AG04449 (cell line): ENCODE results near the gene ZNF280B.

ENCODE experiments used
- CTCF ChIA-PET: fragments of 350-600 bp; formaldehyde crosslinking; extraction: SDS; loops from one replicate; lab custom pipeline; 2021; ENCODE audit warnings: antibody characterized with exemption; lab: Yijun Ruan, JAX
- POLR2A ChIA-PET: fragments of 400-600, 350-600 bp; formaldehyde crosslinking; extraction: SDS; loops from one replicate; lab custom pipeline; 2020; ENCODE audit warnings: antibody characterized with exemption, inconsistent platforms; lab: Yijun Ruan, JAX
- DNase-seq: peaks from one replicate; pipeline ENCODE4 v3.0.0-alpha.2; 2010; ENCODE audit warnings: low read depth, low spot score
- H3K4me3 ChIP-seq: 2 replicates; pipeline ENCODE4 v1.5.1; 2011; ENCODE audit warnings: low read depth, mild to moderate bottlenecking, control low read depth, low read length
- TF ChIP-seq, protein P1 (sequence below): IDR thresholded peaks from one replicate; pipeline ENCODE4 v1.5.1; 2011; ENCODE audit warnings: mild to moderate bottlenecking, moderate library complexity, low read length, control low read depth, inconsistent platforms; ENCODE audit not compliant: insufficient read depth; ENCODE audit errors: missing control alignments

Gene ZNF280B

DNA sequence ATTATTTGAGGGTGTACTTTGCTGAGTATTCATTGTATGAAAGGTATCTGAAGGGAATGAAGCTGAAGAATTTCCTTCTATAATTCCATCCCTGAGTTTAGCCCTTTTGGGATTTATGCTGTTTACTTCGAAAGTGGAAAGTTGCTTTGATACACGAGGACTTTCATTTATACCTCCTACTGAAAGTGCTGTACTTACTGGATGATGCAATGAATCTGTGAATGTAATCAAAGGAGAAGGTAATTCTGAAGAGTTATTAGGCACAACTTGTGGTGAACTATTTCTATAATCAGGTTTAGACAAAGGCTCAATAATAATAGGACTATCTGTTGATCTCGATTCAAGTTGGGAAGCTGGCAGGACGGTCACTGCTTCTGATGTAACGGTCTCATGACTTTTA lies 19.8 kb downstream of the ZNF280B start:
- DNase-seq = no peak
- no peak overlapping the region for H3K4me3 ChIP-seq
- TF ChIP-seq, protein P1, sequence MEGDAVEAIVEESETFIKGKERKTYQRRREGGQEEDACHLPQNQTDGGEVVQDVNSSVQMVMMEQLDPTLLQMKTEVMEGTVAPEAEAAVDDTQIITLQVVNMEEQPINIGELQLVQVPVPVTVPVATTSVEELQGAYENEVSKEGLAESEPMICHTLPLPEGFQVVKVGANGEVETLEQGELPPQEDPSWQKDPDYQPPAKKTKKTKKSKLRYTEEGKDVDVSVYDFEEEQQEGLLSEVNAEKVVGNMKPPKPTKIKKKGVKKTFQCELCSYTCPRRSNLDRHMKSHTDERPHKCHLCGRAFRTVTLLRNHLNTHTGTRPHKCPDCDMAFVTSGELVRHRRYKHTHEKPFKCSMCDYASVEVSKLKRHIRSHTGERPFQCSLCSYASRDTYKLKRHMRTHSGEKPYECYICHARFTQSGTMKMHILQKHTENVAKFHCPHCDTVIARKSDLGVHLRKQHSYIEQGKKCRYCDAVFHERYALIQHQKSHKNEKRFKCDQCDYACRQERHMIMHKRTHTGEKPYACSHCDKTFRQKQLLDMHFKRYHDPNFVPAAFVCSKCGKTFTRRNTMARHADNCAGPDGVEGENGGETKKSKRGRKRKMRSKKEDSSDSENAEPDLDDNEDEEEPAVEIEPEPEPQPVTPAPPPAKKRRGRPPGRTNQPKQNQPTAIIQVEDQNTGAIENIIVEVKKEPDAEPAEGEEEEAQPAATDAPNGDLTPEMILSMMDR = no peak
- ChIA-PET POLR2A (no interaction called here), CTCF (interaction anchor here (1.3 to 1.9 kb wide), 3 partner anchors 19 to 87 kb away, joined by 3 to 7 read pairs (median 4); partner anchors contain the start of gene ZNF280B)

DNA sequence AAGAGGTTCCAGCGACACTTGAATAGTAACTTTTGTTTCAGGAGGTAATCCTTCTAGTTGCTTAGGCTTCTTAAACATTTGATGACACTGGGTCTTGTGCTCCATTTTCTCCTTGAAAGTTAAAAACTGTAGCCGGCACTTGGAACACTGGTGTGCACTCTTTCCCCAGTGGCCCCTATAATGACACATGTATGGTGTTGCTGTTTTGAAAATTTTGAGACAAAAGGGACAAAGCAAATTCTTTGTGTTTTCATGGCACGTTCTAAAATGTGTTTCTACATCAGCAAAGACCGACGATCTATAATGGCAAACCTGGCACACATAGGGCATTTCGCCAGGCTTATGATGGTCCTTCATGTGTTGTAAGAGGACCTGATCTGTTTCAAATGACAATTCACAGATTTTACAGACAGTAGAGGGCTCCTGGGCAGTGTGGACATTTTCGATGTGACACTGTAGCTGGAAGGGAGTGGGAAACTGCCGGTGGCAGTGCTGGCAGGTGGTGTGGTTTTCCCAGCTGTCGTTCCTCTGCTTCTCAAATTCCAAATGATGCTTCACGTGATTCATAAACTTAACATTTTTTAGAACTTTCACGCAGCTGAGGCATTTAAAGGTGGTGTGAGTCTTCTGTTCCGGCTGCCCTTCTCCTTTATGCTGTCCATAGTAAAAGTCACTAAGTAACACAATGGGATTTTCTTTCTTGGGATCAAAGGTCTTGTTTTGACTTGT lies 20.5 kb downstream of the ZNF280B start:
- TF ChIP-seq, protein P1 = no peak
- ChIA-PET CTCF (interaction anchor here (0.9 to 1.9 kb wide), 3 partner anchors 19 to 21 kb away, joined by 3 to 7 read pairs (median 3); partner anchors contain the start of gene ZNF280B), POLR2A (no interaction called here)
- H3K4me3 ChIP-seq = no peak overlapping the region
- no peak for DNase-seq

DNA sequence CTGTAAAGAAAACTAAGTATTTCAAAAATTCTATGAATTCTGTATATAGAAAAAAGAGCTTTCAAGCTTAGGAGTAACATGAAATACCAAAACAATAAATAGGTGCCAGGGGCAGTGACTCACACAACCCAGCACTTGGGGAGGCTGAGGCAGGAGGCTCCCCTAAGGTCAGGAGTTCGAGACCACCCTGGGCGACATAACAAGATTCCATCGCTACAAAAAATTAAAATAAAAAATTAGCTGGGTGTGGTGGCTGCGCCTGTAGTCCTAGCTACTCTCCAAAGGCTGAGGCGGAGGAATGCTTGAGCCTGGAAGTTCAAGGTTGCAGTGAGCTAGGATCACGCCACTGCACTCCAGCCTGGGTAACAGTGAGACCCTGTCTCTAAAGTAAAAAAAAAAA lies 21.5 kb downstream of the ZNF280B start:
- POLR2A ChIA-PET = no interaction called here
- TF ChIP-seq, protein P1 = no peak
- CTCF ChIA-PET = interaction anchor here (0.9 to 1.2 kb wide), 2 partner anchors 22 to 300 kb away, joined by 3 read pairs; partner anchors contain the start of gene ZNF280B
- no peak overlapping the region for H3K4me3 ChIP-seq
- DNase-seq = no peak

DNA sequence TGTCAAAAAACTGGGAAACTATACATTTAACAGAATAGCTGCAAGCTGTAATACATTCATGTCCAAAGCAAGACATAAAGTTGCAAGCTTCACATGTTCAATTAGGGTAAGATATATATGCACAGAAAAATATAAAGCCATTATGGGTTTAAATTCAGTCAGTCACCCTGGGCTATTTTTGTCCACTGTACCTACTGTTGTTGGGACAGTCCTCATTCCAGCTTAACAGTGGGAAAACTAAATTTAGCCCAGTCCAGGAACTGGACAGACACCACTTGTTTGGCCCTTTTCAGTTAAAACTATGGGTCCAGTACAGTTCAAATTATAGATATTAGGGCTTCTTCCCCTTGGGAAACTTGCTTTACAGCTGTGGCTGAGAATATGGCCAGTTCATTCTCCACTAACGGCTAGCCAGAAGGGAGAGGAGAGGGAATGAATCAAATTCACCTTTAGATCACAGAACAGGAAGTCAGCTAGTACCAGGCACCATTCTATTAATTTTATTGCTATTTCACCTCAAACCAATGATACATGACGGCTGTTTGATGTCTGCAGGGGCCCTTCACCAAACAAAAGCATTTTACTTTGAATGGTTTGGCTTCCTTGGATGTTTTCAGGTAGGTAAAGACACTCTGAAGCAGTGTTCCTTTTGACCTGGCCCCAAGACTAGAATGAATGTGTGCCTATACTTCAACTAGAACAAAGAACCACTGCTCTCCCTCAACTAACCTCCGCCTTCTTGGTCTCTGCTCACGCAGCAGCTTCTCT lies 22.2 kb downstream of the ZNF280B start:
- ChIA-PET CTCF (interaction anchor here (0.6 to 1.2 kb wide), 2 partner anchors 263 to 300 kb away, joined by 3 read pairs; no protein-coding TSS in a partner anchor), POLR2A (no interaction called here)
- no peak overlapping the region for H3K4me3 ChIP-seq
- no peak for DNase-seq
- TF ChIP-seq, protein P1 = no peak

DNA sequence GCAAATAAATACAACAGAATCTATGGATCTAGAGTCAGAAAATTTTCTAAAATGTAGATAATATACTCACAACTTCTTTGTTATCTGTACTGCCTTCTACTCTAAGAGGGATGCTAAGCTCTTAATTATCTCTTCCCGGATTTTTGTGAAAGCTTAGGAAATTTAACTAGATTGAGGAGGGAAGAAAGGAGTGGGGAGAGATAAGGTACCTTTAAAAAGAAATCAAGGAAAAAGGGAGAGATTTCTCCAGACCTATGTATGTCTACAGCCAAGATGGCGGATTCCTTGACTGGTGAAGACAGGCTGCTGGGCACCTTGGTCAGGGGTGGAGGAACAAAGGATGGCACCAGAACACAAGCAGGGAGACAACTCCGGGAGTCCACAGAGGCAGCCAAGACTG lies 23.0 kb downstream of the ZNF280B start:
- no peak overlapping the region for H3K4me3 ChIP-seq
- CTCF ChIA-PET = interaction anchor here (0.6 kb wide), 1 partner anchor 263 kb away, joined by 3 read pairs; no protein-coding TSS in a partner anchor
- POLR2A ChIA-PET = no interaction called here

More for the DNA sequence above, 23.0 kb downstream of the ZNF280B start:
- no peak for DNase-seq
- TF ChIP-seq, protein P1 = no peak
